ENCODE results near the gene TAC4.

TAC4 gene

GRCh38 chr17:49872754-49873377, 25.0 kb upstream of the TAC4 start:
- no peak for DNase-seq

- no peak for DNase-seq
These were observed 23.3 kb upstream of the TAC4 start for GRCh38 chr17:49871211-49871610.

GRCh38 chr17:49870298-49870697, 22.4 kb upstream of the TAC4 start:
- no peak for DNase-seq

- no peak for DNase-seq
These were observed 21.1 kb upstream of the TAC4 start for GRCh38 chr17:49869038-49869374.

- DNase-seq: no peak
These were observed 19.1 kb upstream of the TAC4 start for GRCh38 chr17:49866882-49867413.

GRCh38 chr17:49866019-49866380, 18.1 kb upstream of the TAC4 start:
- no peak for DNase-seq

GRCh38 chr17:49862781-49863331, 15.0 kb upstream of the TAC4 start:
- no peak for DNase-seq

- DNase-seq: peak; percentile 27
These were observed 13.4 kb upstream of the TAC4 start for GRCh38 chr17:49861150-49861884.

GRCh38 chr17:49859991-49860953, 12.4 kb upstream of the TAC4 start:
- DNase-seq: no peak

GRCh38 chr17:49858796-49859195, 10.9 kb upstream of the TAC4 start:
- DNase-seq: no peak

GRCh38 chr17:49854126-49854525, 6.3 kb upstream of the TAC4 start:
- no peak for DNase-seq

GRCh38 chr17:49853470-49854015, 5.7 kb upstream of the TAC4 start:
- no peak for DNase-seq

- peak; percentile 67 for DNase-seq
These were observed 3.8 kb upstream of the TAC4 start for GRCh38 chr17:49851387-49852291.

GRCh38 chr17:49850772-49851386, 3.0 kb upstream of the TAC4 start:
- peak; percentile 63 for DNase-seq

GRCh38 chr17:49850218-49850610, 2.3 kb upstream of the TAC4 start:
- no peak for DNase-seq

GRCh38 chr17:49848739-49849138, 870 bp upstream of the TAC4 start:
- DNase-seq: no peak

GRCh38 chr17:49846938-49847712, 744 bp downstream of the TAC4 start:
- no peak for DNase-seq

- DNase-seq: no peak
These were observed 2.5 kb downstream of the TAC4 start for GRCh38 chr17:49845321-49845720.

- no peak for DNase-seq
These were observed 4.0 kb downstream of the TAC4 start for GRCh38 chr17:49843774-49844350.

GRCh38 chr17:49842846-49843245, 5.0 kb downstream of the TAC4 start:
- no peak for DNase-seq
